ENCODE results near the gene ODF4. TPM values are rescaled to one million over a fixed set of nuclear protein-coding genes. Genes with fewer than 3 reads are reported as not detected.

The ODF4 gene
- total RNA-seq, 1 donor from 2014 or later = not detected

- Histone ChIP-seq H3K9me3 (no peaks in the 10 kb centered on the region), H3K36me3 (no peaks in the 10 kb centered on the region), H3K27me3 (no peaks in the 10 kb centered on the region), H3K4me1 (no peaks in the 10 kb centered on the region), H3K4me3 (no peak overlapping the region), H3K27ac (no peak overlapping the region)
- TF ChIP-seq CTCF (IDR thresholded peaks at IDR 0.05) = no peak
- intact Hi-C loops (cut with DNase I) = loop anchor here (1.0 to 5.0 kb wide), 2 partner anchors 77 to 208 kb away; no protein-coding TSS in a partner anchor
- DNase-seq (ENCODE audit: low spot score in 2 of 2) = no peak
Measured at GRCh38 chr17:8300226-8300625, 39.4 kb upstream of the ODF4 start.

GRCh38 chr17:8300627-8301242 is 38.9 kb upstream of the ODF4 start:
- H3K27ac ChIP-seq = no peak overlapping the region
- no peaks in the 10 kb centered on the region for H3K36me3 ChIP-seq
- no peaks in the 10 kb centered on the region for H3K9me3 ChIP-seq
- peak; percentile 20 to 70 for DNase-seq (ENCODE audit: low spot score in 2 of 2)
- intact Hi-C loops (cut with DNase I) = loop anchor here (1.0 to 5.0 kb wide), 3 partner anchors 77 to 240 kb away; no protein-coding TSS in a partner anchor
- no peaks in the 10 kb centered on the region for H3K27me3 ChIP-seq
- H3K4me1 ChIP-seq = no peaks in the 10 kb centered on the region
- no peak overlapping the region for H3K4me3 ChIP-seq
- TF ChIP-seq CTCF (IDR thresholded peaks at IDR 0.05) = peak; percentile 59 to 83 (median 76)

- no peak for DNase-seq (ENCODE audit: low spot score in 2 of 2)
- H3K27ac ChIP-seq = no peak overlapping the region
- H3K36me3 ChIP-seq = no peaks in the 10 kb centered on the region
- H3K4me3 ChIP-seq = no peak overlapping the region
- TF ChIP-seq CTCF (IDR thresholded peaks at IDR 0.05) = no peak
- intact Hi-C loops (cut with DNase I) = no loop called here
- H3K27me3 ChIP-seq = no peaks in the 10 kb centered on the region
- no peaks in the 10 kb centered on the region for H3K9me3 ChIP-seq
- no peaks in the 10 kb centered on the region for H3K4me1 ChIP-seq
Measured at GRCh38 chr17:8310601-8311123, 29.0 kb upstream of the ODF4 start.

GRCh38 chr17:8311131-8311790 is 28.4 kb upstream of the ODF4 start:
- Histone ChIP-seq H3K27me3 (no peaks in the 10 kb centered on the region), H3K4me3 (no peak overlapping the region), H3K9me3 (no peaks in the 10 kb centered on the region), H3K4me1 (no peaks in the 10 kb centered on the region), H3K27ac (no peak overlapping the region), H3K36me3 (no peaks in the 10 kb centered on the region)
- intact Hi-C loops (cut with DNase I) = no loop called here
- DNase-seq (ENCODE audit: low spot score in 2 of 2) = no peak
- no peak for TF ChIP-seq CTCF (IDR thresholded peaks at IDR 0.05)

- TF ChIP-seq CTCF (IDR thresholded peaks at IDR 0.05) = no peak
- H3K27me3 ChIP-seq = no peaks in the 10 kb centered on the region
- H3K4me1 ChIP-seq = no peaks in the 10 kb centered on the region
- no peak for DNase-seq (ENCODE audit: low spot score in 2 of 2)
- H3K9me3 ChIP-seq = no peaks in the 10 kb centered on the region
- no peak overlapping the region for H3K27ac ChIP-seq
- no peaks in the 10 kb centered on the region for H3K36me3 ChIP-seq
- H3K4me3 ChIP-seq = no peak overlapping the region
- intact Hi-C loops (cut with DNase I) = no loop called here
Measured at GRCh38 chr17:8312251-8312650, 27.4 kb upstream of the ODF4 start.
